HepG2 (cell line): ENCODE measurements around the gene TTC31. TPM values are rescaled to one million over a fixed set of nuclear protein-coding genes. Genes with fewer than 3 reads are reported as not detected.
A peak's percentile ranks its signal among the peaks of the same experiment; 100 is the strongest.

ENCODE experiments used
- AKAP8 ChIP-seq: sonication (generic); formaldehyde crosslinking; IDR thresholded peaks from 2 replicates; pipeline ENCODE4 v1.5.1; 2020; ENCODE audit warnings: mild to moderate bottlenecking, missing genetic modification reagents
- DBP ChIP-seq: sonication (generic); formaldehyde crosslinking; IDR thresholded peaks from 2 replicates; pipeline ENCODE4 v1.4.0; 2020; ENCODE audit warnings: missing genetic modification reagents; ENCODE audit errors: not compliant biosample characterization
- HDAC6 ChIP-seq: fragments of 200-600 bp; sonication (generic); IDR thresholded peaks from 2 replicates; pipeline ENCODE4 v1.7.0; 2017; ENCODE audit warnings: mild to moderate bottlenecking, antibody characterized with exemption, low read length, low read depth
- HMGXB4 ChIP-seq, 2 experiments: sonication (generic) in 1 of 2; formaldehyde crosslinking in 1 of 2; IDR thresholded peaks; 2 replicates each; pipeline versions ENCODE4 v1.4.0 to v1.6.1; 2018 to 2020; ENCODE audit warnings: missing genetic modification reagents in 2 of 2, borderline replicate concordance in 1 of 2, low read depth in 1 of 2, mild to moderate bottlenecking in 1 of 2, missing biosample characterization in 1 of 2
- MLX ChIP-seq: IDR thresholded peaks from 2 replicates; pipeline ENCODE4 v1.6.1; 2016
- SIN3B ChIP-seq: fragments of 150-350 bp; IDR thresholded peaks from 2 replicates; pipeline ENCODE4 v1.6.1; 2014; ENCODE audit warnings: low read length
- SOX5 ChIP-seq: IDR thresholded peaks from 2 replicates; pipeline ENCODE4 v1.6.1; 2016; ENCODE audit warnings: borderline replicate concordance
- SP140L ChIP-seq: sonication (generic); formaldehyde crosslinking; IDR thresholded peaks from 2 replicates; pipeline ENCODE4 v1.4.0; 2020; ENCODE audit warnings: missing genetic modification reagents, borderline replicate concordance
- ZNF274 ChIP-seq: sonication (generic); formaldehyde crosslinking; IDR thresholded peaks from 2 replicates; pipeline ENCODE4 v1.5.1; 2020; ENCODE audit warnings: mild to moderate bottlenecking, missing genetic modification reagents
- ZNF281 ChIP-seq: sonication (generic); formaldehyde crosslinking; IDR thresholded peaks from 2 replicates; pipeline ENCODE4 v1.4.0; 2020; ENCODE audit warnings: missing genetic modification reagents, borderline replicate concordance
- ZNF331 ChIP-seq: sonication (generic); formaldehyde crosslinking; IDR thresholded peaks from 2 replicates; pipeline ENCODE4 v1.4.0; 2020; ENCODE audit warnings: missing genetic modification reagents
- ZNF33A ChIP-seq: sonication (generic); formaldehyde crosslinking; IDR thresholded peaks from 2 replicates; pipeline ENCODE4 v1.5.1; 2020; ENCODE audit warnings: missing genetic modification reagents, mild to moderate bottlenecking, moderate library complexity, borderline replicate concordance
- ZNF75D ChIP-seq: sonication (generic); formaldehyde crosslinking; IDR thresholded peaks from 2 replicates; pipeline ENCODE4 v1.8.1; 2023; ENCODE audit warnings: missing genetic modification reagents, mild to moderate bottlenecking, borderline replicate concordance
- ZNF83 ChIP-seq: sonication (generic); formaldehyde crosslinking; IDR thresholded peaks from 2 replicates; pipeline ENCODE4 v1.4.0; 2020; ENCODE audit warnings: missing genetic modification reagents, mild to moderate bottlenecking, borderline replicate concordance
- polyA plus RNA-seq, 8 experiments: library from polyadenylated mRNA; depleted of rRNA in 3 of 8; stranded (reverse) in 7 of 8; unstranded in 1 of 8; fragments of >200 nt; fragmentation: Illumina TruSeq in 4 of 8; extraction: Trizol in 4 of 8; gene quantifications; 2 replicates each; pipeline versions ENCODE4 v1.2.1 to v1.2.3, GENCODE V29; 2011 to 2016; ENCODE audit warnings: low read depth in 4 of 8, missing spikeins in 1 of 8, mixed read lengths in 1 of 8; ENCODE audit not compliant: insufficient read depth in 1 of 8
- total RNA-seq, 5 experiments: library from RNA; depleted of rRNA; stranded (reverse); fragments of >200 nt; fragmentation: Illumina TruSeq; extraction: Trizol; gene quantifications; 2 replicates each; pipeline ENCODE4 v1.2.3, GENCODE V29; 2016; ENCODE audit warnings: low read depth in 1 of 5
- TF ChIP-seq, protein P1 (sequence below): sonication (generic); formaldehyde crosslinking; IDR thresholded peaks from 2 replicates; pipeline ENCODE4 v1.4.0; 2020; ENCODE audit warnings: missing genetic modification reagents

The TTC31 gene
- total and polyA plus RNA-seq, 2 of the 13 experiments (the other 11 are each of a cell fraction or from before 2014, with no cell fraction given): 28.3 to 39.5 TPM

GRCh38 chr2:74441690-74442482 lies 41.0 kb upstream of the TTC31 start, which contains the start of gene RTKN (continued):
- TF ChIP-seq ZNF281 (CRISPR knock-in tag): no peak; the same call in 1 of the 2 replicates
- TF ChIP-seq DBP: no peak
- TF ChIP-seq SP140L (CRISPR knock-in tag): no peak; the same call in 1 of the 2 replicates
- TF ChIP-seq ZNF33A: no peak; the same call in none of the 2 replicates
- peak; percentile 58 for TF ChIP-seq SOX5 (CRISPR knock-in tag)
- TF ChIP-seq ZNF83 (CRISPR knock-in tag): peak; percentile 72; the same call in 1 of the 2 replicates
- TF ChIP-seq ZNF75D (CRISPR knock-in tag): no peak
- TF ChIP-seq SIN3B: no peak; the same call in 1 of the 2 replicates
- TF ChIP-seq, protein P1, sequence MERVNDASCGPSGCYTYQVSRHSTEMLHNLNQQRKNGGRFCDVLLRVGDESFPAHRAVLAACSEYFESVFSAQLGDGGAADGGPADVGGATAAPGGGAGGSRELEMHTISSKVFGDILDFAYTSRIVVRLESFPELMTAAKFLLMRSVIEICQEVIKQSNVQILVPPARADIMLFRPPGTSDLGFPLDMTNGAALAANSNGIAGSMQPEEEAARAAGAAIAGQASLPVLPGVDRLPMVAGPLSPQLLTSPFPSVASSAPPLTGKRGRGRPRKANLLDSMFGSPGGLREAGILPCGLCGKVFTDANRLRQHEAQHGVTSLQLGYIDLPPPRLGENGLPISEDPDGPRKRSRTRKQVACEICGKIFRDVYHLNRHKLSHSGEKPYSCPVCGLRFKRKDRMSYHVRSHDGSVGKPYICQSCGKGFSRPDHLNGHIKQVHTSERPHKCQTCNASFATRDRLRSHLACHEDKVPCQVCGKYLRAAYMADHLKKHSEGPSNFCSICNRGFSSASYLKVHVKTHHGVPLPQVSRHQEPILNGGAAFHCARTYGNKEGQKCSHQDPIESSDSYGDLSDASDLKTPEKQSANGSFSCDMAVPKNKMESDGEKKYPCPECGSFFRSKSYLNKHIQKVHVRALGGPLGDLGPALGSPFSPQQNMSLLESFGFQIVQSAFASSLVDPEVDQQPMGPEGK (CRISPR knock-in tag): peak; percentile 80
- peak; percentile 80 for TF ChIP-seq ZNF274 (CRISPR knock-in tag)
- TF ChIP-seq HMGXB4 (CRISPR knock-in tag; IDR thresholded peaks at IDR 0.05; ENCODE audit: borderline replicate concordance in 1 of 2, low read depth in 1 of 2): peak in 1 of 2 experiments; percentile 84
- no peak; the same call in 1 of the 2 replicates for TF ChIP-seq MLX (CRISPR knock-in tag)
- peak; percentile 95 for TF ChIP-seq AKAP8
- TF ChIP-seq HDAC6: no peak
- peak; percentile 68; the same call in 1 of the 2 replicates for TF ChIP-seq ZNF331 (CRISPR knock-in tag)
